ENCODE measurements around the gene NR2F1.

- TF ChIP-seq CTCF (IDR thresholded peaks at IDR 0.05) = no peak
- TF ChIP-seq EZH2 (IDR thresholded peaks at IDR 0.05; ENCODE audit: borderline replicate concordance, insufficient read depth, low read depth, low read length, poor library complexity, severe bottlenecking) = no peak
Measured at GRCh38 chr5:93577854-93578812, 4.9 kb upstream of the NR2F1 start.
